ENCODE measurements around the gene COL11A2. TPM values are rescaled to one million over a fixed set of nuclear protein-coding genes. Genes with fewer than 3 reads are reported as not detected.

COL11A2 gene
- total and polyA plus RNA-seq, 2 of the 13 experiments (the other 11 are each of a cell fraction or from before 2014, with no cell fraction given): 0.55 TPM

GRCh38 chr6:33204415-33205190, 12.3 kb upstream of the COL11A2 start, which contains the start of gene HSD17B8 (continued):
- peak; percentile 48 for TF ChIP-seq ZNF407 (CRISPR knock-in tag; IDR thresholded peaks at IDR 0.05; ENCODE audit: not compliant biosample characterization)
- TF ChIP-seq PAWR (CRISPR knock-in tag; IDR thresholded peaks at IDR 0.05; ENCODE audit: borderline replicate concordance): peak; percentile 64; the same call in 1 of the 2 replicates
- TF ChIP-seq PATZ1 (CRISPR knock-in tag; IDR thresholded peaks at IDR 0.05): peak; percentile 54
- peak; percentile 85; the same call in 1 of the 2 replicates for TF ChIP-seq ZFP37 (CRISPR knock-in tag; IDR thresholded peaks at IDR 0.05; ENCODE audit: borderline replicate concordance)
- peak; percentile 69; the same call in 1 of the 2 replicates for TF ChIP-seq HOXD1 (CRISPR knock-in tag; IDR thresholded peaks at IDR 0.05)
- TF ChIP-seq BRF2 (CRISPR knock-in tag; IDR thresholded peaks at IDR 0.05): peak; percentile 83; the same call in 1 of the 2 replicates
- peak; percentile 62; the same call in 1 of the 2 replicates for TF ChIP-seq FOXJ3 (CRISPR knock-in tag; IDR thresholded peaks at IDR 0.05; ENCODE audit: borderline replicate concordance)
- peak; percentile 67 for TF ChIP-seq ISL2 (CRISPR knock-in tag; IDR thresholded peaks at IDR 0.05)
- peak; percentile 88 for TF ChIP-seq SP5 (CRISPR knock-in tag; IDR thresholded peaks at IDR 0.05; ENCODE audit: borderline replicate concordance, low read depth)
- peak; percentile 86 for TF ChIP-seq HNRNPH1 (optimal IDR thresholded peaks at IDR 0.05; ENCODE audit: low read depth, low read length)
- TF ChIP-seq NFE2L1 (CRISPR knock-in tag; IDR thresholded peaks at IDR 0.05; ENCODE audit: borderline replicate concordance): no peak
- 0 out of 2 replicates have a peak, but pooled peaks have one; percentile 45 for TF ChIP-seq ZNF234 (CRISPR knock-in tag; conservative IDR thresholded peaks at IDR 0.05)
- TF ChIP-seq CEBPZ (IDR thresholded peaks at IDR 0.05; ENCODE audit: low read length): no peak
